H1 (cell line): ENCODE data around the gene C4orf33. TPM values are rescaled to one million over a fixed set of nuclear protein-coding genes. Genes with fewer than 3 reads are reported as not detected.
A peak's percentile ranks its signal among the peaks of the same experiment; 100 is the strongest.

Experiments
- CTCF ChIA-PET: fragments of 300-600 bp; sonication (Branson Sonifier 250); formaldehyde crosslinking; loops from one replicate; lab custom pipeline; 2021; ENCODE audit not compliant: partially characterized antibody; lab: Charles Lee
- POLR2A ChIA-PET: fragments of 300-600 bp; sonication (Branson Sonifier 250); formaldehyde crosslinking; loops from one replicate; lab custom pipeline; 2021; ENCODE audit warnings: inconsistent platforms; ENCODE audit not compliant: partially characterized antibody; lab: Charles Lee
- DNase-seq, 2 experiments: peaks; one replicate each; pipeline versions ENCODE4 v3.0.0 to v3.0.0-alpha.2; 2010 to 2022; ENCODE audit warnings: low spot score in 2 of 2, low read depth in 1 of 2, mixed read lengths in 1 of 2
- FAIRE-seq: peaks from 2 replicates; lab custom pipeline; 2011; peaks lifted over from hg19 to GRCh38; lab: Jason Lieb, UNC
- H2AFZ ChIP-seq: 2 replicates; pipeline ENCODE4 v1.8.1; 2012; ENCODE audit warnings: low read length, inconsistent platforms
- H2AK5ac ChIP-seq: 2 replicates; pipeline ENCODE4 v1.6.1; 2013; ENCODE audit warnings: low read depth, low read length
- H2BK120ac ChIP-seq: replicated peaks from 2 replicates; pipeline ENCODE3; 2013; ENCODE audit warnings: low read depth, low read length, inconsistent platforms
- H2BK12ac ChIP-seq: 2 replicates; pipeline ENCODE4 v1.6.1; 2013; ENCODE audit warnings: low read depth, low read length
- H2BK15ac ChIP-seq: 2 replicates; pipeline ENCODE4 v1.6.1; 2013; ENCODE audit warnings: low read length
- H2BK20ac ChIP-seq: 2 replicates; pipeline ENCODE4 v1.6.1; 2013; ENCODE audit warnings: low read length
- H2BK5ac ChIP-seq: 2 replicates; pipeline ENCODE4 v1.6.1; 2013; ENCODE audit warnings: low read depth, low read length
- H3K14ac ChIP-seq: 2 replicates; pipeline ENCODE4 v1.6.1; 2013; ENCODE audit warnings: inconsistent platforms; ENCODE audit not compliant: insufficient read length
- H3K18ac ChIP-seq: 2 replicates; pipeline ENCODE4 v1.6.1; 2013; ENCODE audit warnings: low read length; ENCODE audit errors: extremely low read depth
- H3K23ac ChIP-seq: 2 replicates; pipeline ENCODE4 v1.6.1; 2013; ENCODE audit warnings: inconsistent platforms; ENCODE audit not compliant: insufficient read length
- H3K23me2 ChIP-seq: 2 replicates; pipeline ENCODE4 v1.6.1; 2013; ENCODE audit warnings: low read depth, low read length
- H3K27ac ChIP-seq: 2 replicates; pipeline ENCODE4 v1.6.1; 2011; ENCODE audit warnings: low read depth, low read length, inconsistent platforms
- H3K27me3 ChIP-seq, 4 experiments: replicated peaks in 1 of 4; 1 replicate in 1 of 4; 2 replicates in 3 of 4; pipeline versions ENCODE4 v1.6.1 to v1.8.1; 2011 to 2013; ENCODE audit warnings: low read length in 3 of 4, mild to moderate bottlenecking in 3 of 4, inconsistent platforms in 2 of 4, mixed read lengths in 2 of 4, moderate library complexity in 1 of 4; ENCODE audit not compliant: control insufficient read depth in 3 of 4, insufficient read depth in 3 of 4; ENCODE audit errors: extremely low read depth in 1 of 4
- H3K36me3 ChIP-seq, 4 experiments: 2 replicates each; pipeline versions ENCODE4 v1.6.1 to v1.8.1; 2011 to 2013; ENCODE audit warnings: mild to moderate bottlenecking in 4 of 4, low read length in 3 of 4, moderate library complexity in 2 of 4, control low read depth in 1 of 4, inconsistent platforms in 1 of 4; ENCODE audit not compliant: insufficient read depth in 4 of 4, control insufficient read depth in 2 of 4
- H3K4ac ChIP-seq: replicated peaks from 2 replicates; pipeline ENCODE3; 2013; ENCODE audit warnings: low read length, low read depth, mixed read lengths, inconsistent platforms; ENCODE audit not compliant: insufficient read length
- H3K4me1 ChIP-seq, 4 experiments: replicated peaks in 1 of 4; 1 replicate in 1 of 4; 2 replicates in 3 of 4; pipeline versions ENCODE4 v1.6.1 to v1.8.1; 2011 to 2013; ENCODE audit warnings: low read length in 3 of 4, inconsistent platforms in 2 of 4, mixed read lengths in 1 of 4; ENCODE audit not compliant: insufficient read depth in 4 of 4, control insufficient read depth in 3 of 4
- H3K4me2 ChIP-seq, 2 experiments: 2 replicates each; pipeline versions ENCODE4 v1.6.1 to v1.8.1; 2011 to 2013; ENCODE audit warnings: low read depth in 2 of 2, low read length in 2 of 2, control low read depth in 1 of 2, inconsistent platforms in 1 of 2, mild to moderate bottlenecking in 1 of 2; ENCODE audit not compliant: insufficient read depth in 1 of 2
- H3K4me3 ChIP-seq, 4 experiments: fragments of 200-600, 300-600 bp in 1 of 4; sonication (generic), shearing (Covaris generic), sonication (Bioruptor Twin) in 1 of 4; 2 replicates each; pipeline versions ENCODE4 v1.5.1 to v1.8.1; 2011 to 2016; ENCODE audit warnings: low read length in 4 of 4, low read depth in 3 of 4, control low read depth in 2 of 4, inconsistent platforms in 2 of 4, mild to moderate bottlenecking in 2 of 4, mixed read lengths in 1 of 4, moderate library complexity in 1 of 4; ENCODE audit not compliant: insufficient read depth in 2 of 4; ENCODE audit errors: extremely low read depth in 1 of 4
- H3K56ac ChIP-seq: replicated peaks from 2 replicates; pipeline ENCODE3; 2013; ENCODE audit warnings: low read depth, mild to moderate bottlenecking, mixed read lengths, low read length, inconsistent platforms; ENCODE audit not compliant: insufficient read length
- H3K79me1 ChIP-seq: 2 replicates; pipeline ENCODE4 v1.6.1; 2013; ENCODE audit warnings: low read depth, low read length, control low read depth
- H3K79me2 ChIP-seq, 2 experiments: 2 replicates each; pipeline versions ENCODE4 v1.6.1 to v1.8.1; 2012 to 2013; ENCODE audit warnings: low read length in 2 of 2, mild to moderate bottlenecking in 2 of 2, inconsistent platforms in 1 of 2; ENCODE audit not compliant: insufficient read depth in 2 of 2, control insufficient read depth in 1 of 2
- H3K9ac ChIP-seq, 4 experiments: replicated peaks in 1 of 4; 1 replicate in 1 of 4; 2 replicates in 3 of 4; pipeline versions ENCODE4 v1.6.1 to v1.8.1; 2011 to 2013; ENCODE audit warnings: low read depth in 3 of 4, low read length in 3 of 4, control low read depth in 2 of 4, mild to moderate bottlenecking in 2 of 4, moderate library complexity in 2 of 4, inconsistent platforms in 1 of 4; ENCODE audit errors: extremely low read depth in 1 of 4
- H3K9me3 ChIP-seq, 2 experiments: 2 replicates each; pipeline versions ENCODE4 v1.6.1 to v1.8.1; 2012 to 2013; ENCODE audit warnings: mild to moderate bottlenecking in 2 of 2, moderate library complexity in 2 of 2, control low read depth in 1 of 2, inconsistent platforms in 1 of 2, low read depth in 1 of 2, low read length in 1 of 2, mixed read lengths in 1 of 2; ENCODE audit not compliant: insufficient read depth in 2 of 2
- H4K20me1 ChIP-seq, 2 experiments: replicated peaks in 1 of 2; 2 replicates each; pipeline versions ENCODE3 to v1.8.1; 2011 to 2013; ENCODE audit warnings: inconsistent platforms in 2 of 2, low read length in 2 of 2, mild to moderate bottlenecking in 1 of 2; ENCODE audit not compliant: insufficient read depth in 2 of 2, control insufficient read depth in 1 of 2
- H4K5ac ChIP-seq: 2 replicates; pipeline ENCODE4 v1.6.1; 2013; ENCODE audit warnings: low read length, low read depth, mixed read lengths, inconsistent platforms; ENCODE audit not compliant: insufficient read length
- H4K8ac ChIP-seq: 2 replicates; pipeline ENCODE4 v1.8.0; 2013; ENCODE audit warnings: mild to moderate bottlenecking, moderate library complexity, low read length, inconsistent platforms; ENCODE audit not compliant: insufficient read depth; ENCODE audit errors: extremely low read depth
- H4K91ac ChIP-seq: replicated peaks from 2 replicates; pipeline ENCODE3; 2013; ENCODE audit warnings: low read length, mixed read lengths, inconsistent platforms; ENCODE audit not compliant: insufficient read length
- BRCA1 ChIP-seq: IDR thresholded peaks from 2 replicates; pipeline ENCODE4 v1.6.1; 2012; ENCODE audit warnings: low read depth, low read length, improper control_type of control experiment
- CBX8 ChIP-seq: fragments of 300-800, 300-1000 bp; sonication (generic); IDR thresholded peaks from 2 replicates; pipeline ENCODE4 v1.7.1; 2016; ENCODE audit warnings: low read depth, low read length, borderline replicate concordance
- CEBPB ChIP-seq: IDR thresholded peaks from 2 replicates; pipeline ENCODE4 v1.6.1; 2012; ENCODE audit warnings: low read depth, low read length
- E2F6 ChIP-seq: IDR thresholded peaks from 2 replicates; pipeline ENCODE4 v1.6.1; 2012; ENCODE audit warnings: inconsistent platforms
- JUN ChIP-seq: IDR thresholded peaks from 2 replicates; pipeline ENCODE4 v1.6.1; 2011; ENCODE audit warnings: low read depth, mild to moderate bottlenecking, improper control_type of control experiment, low read length
- KDM5A ChIP-seq: fragments of 200-600 bp; IDR thresholded peaks from 2 replicates; pipeline ENCODE4 v1.7.1; 2012; ENCODE audit warnings: mild to moderate bottlenecking, low read length, inconsistent platforms, mixed read lengths
- PHF8 ChIP-seq: fragments of 200-600 bp; sonication (generic); conservative IDR thresholded peaks from 2 replicates; pipeline ENCODE4 v1.7.1; 2012; ENCODE audit warnings: low read depth, mild to moderate bottlenecking, inconsistent platforms, low read length, moderate library complexity
- POLR2AphosphoS5 ChIP-seq: IDR thresholded peaks from 2 replicates; pipeline ENCODE4 v1.6.1; 2011; ENCODE audit warnings: low read depth, low read length
- SIRT6 ChIP-seq: IDR thresholded peaks from one replicate; pipeline ENCODE4 v1.7.1; 2012; ENCODE audit warnings: low read length, inconsistent platforms
- SIX5 ChIP-seq: IDR thresholded peaks from 2 replicates; pipeline ENCODE4 v1.6.1; 2011; ENCODE audit warnings: mild to moderate bottlenecking, low read depth, low read length
- SUZ12 ChIP-seq: fragments of 200-600 bp; sonication (generic); IDR thresholded peaks from 2 replicates; pipeline ENCODE4 v1.6.1; 2012; ENCODE audit warnings: mild to moderate bottlenecking, inconsistent platforms, low read length, moderate library complexity, mixed read lengths
- TCF12 ChIP-seq: IDR thresholded peaks from 2 replicates; pipeline ENCODE4 v1.6.1; 2011; ENCODE audit warnings: low read depth, mild to moderate bottlenecking, low read length
- WGBS, 2 experiments: shearing (Covaris generic) in 1 of 2; methylation state at CpG; one replicate each; pipeline versions ENCODE4 v1.1.6 to v1.1.7; 2013 to 2015; ENCODE audit warnings: low lambda C conversion rate in 2 of 2, mixed read lengths in 2 of 2, inconsistent platforms in 1 of 2, low coverage in 1 of 2, missing lambda C conversion rate in 1 of 2; ENCODE audit not compliant: insufficient replicate concordance in 2 of 2, insufficient coverage in 1 of 2, insufficient read length in 1 of 2; ENCODE audit errors: extremely low coverage in 1 of 2, missing lambda C conversion rate in 1 of 2; 5-methylcytosine and 5-hydroxymethylcytosine counted together
- polyA plus RNA-seq, 7 experiments: library from polyadenylated mRNA; depleted of rRNA in 3 of 7; stranded (reverse) in 5 of 7; unstranded in 2 of 7; fragments of >200 nt in 5 of 7; fragments of 200-250 nt in 2 of 7; gene quantifications; 1 replicate in 5 of 7; 2 replicates in 1 of 7; 4 replicates in 1 of 7; pipeline versions ENCODE4 v1.2.1 to v1.2.3, GENCODE V29; 2011 to 2013; ENCODE audit warnings: missing spikeins in 2 of 7, mixed read lengths in 2 of 7
- total RNA-seq: library from RNA; stranded (reverse); fragmentation: NEBNext Ultra II Directional; extraction: Animal tissue kit (Norgen Biotek cat#: 25700); gene quantifications from 2 replicates; pipeline ENCODE4 v1.2.1, GENCODE V29; 2021

The C4orf33 gene
- total and polyA plus RNA-seq, 2 of the 8 experiments (the other 6 are each of a cell fraction or from before 2014, with no cell fraction given) = 3.4 to 6.0 TPM

GRCh38 chr4:129093191-129093920, 2.6 kb upstream of the C4orf33 start, which contains the start of gene SCLT1:
Gene SCLT1 (minus strand): TSS chr4:129093539. CDS start chr4:129093103, 436 bp downstream.
- H3K56ac ChIP-seq = peak within 1 kb of the TSS; percentile 9
- 3% methylated on average over 51 of the region's 57 CpGs; no CpG with 5 or more reads in 1 of the 2 experiments for WGBS, 2 experiments
- peak within 1 kb of the TSS; percentile 34 for H4K91ac ChIP-seq
- peak within 1 kb of the TSS; percentile 54 to 72 for H3K4me2 ChIP-seq
- H3K27ac ChIP-seq = peak within 1 kb of the TSS; percentile 87
- H2BK5ac ChIP-seq = peak within 1 kb of the TSS; percentile 94; the same call in 1 of the 2 replicates
- FAIRE-seq = peak; percentile 82
- no peak within 1 kb of the TSS for H3K23ac ChIP-seq
- no peak within 1 kb of the TSS for H3K14ac ChIP-seq
- no peaks in the 10 kb centered on the region for H3K79me1 ChIP-seq
- H3K27me3 ChIP-seq = no peaks in the 10 kb centered on the region
- no peak within 1 kb of the TSS for H2BK120ac ChIP-seq
- H3K4me3 ChIP-seq = peak within 1 kb of the TSS; percentile 64 to 84 (median 78)
- H3K79me2 ChIP-seq = peaks cover 2 to 28% of the 10 kb centered on the region in 2 experiments; a peak in 3 of 4 replicates
- peak within 1 kb of the TSS; percentile 74 to 89 (median 88) for H3K9ac ChIP-seq
- H2AFZ ChIP-seq = peak within 1 kb of the TSS; percentile 65
- 0 out of 2 replicates have a peak, but pooled peaks cover 2% of the 10 kb centered on the region for H3K23me2 ChIP-seq
- no peak within 1 kb of the TSS for H2BK20ac ChIP-seq
- no peaks in the 10 kb centered on the region for H3K9me3 ChIP-seq
- peak within 1 kb of the TSS; percentile 68; the same call in 1 of the 2 replicates for H3K18ac ChIP-seq
- no peak within 1 kb of the TSS; the same call in 1 of the 2 replicates for H2BK15ac ChIP-seq
- CTCF ChIA-PET = interaction anchor here (0.9 to 1.4 kb wide), 3 partner anchors 46 to 212 kb away, joined by 3 to 4 read pairs (median 3); no protein-coding TSS in a partner anchor
- peak within 1 kb of the TSS; percentile 96 for H4K8ac ChIP-seq
- peak within 1 kb of the TSS; percentile 62 for H4K5ac ChIP-seq
- H3K4ac ChIP-seq = no peak within 1 kb of the TSS
- no peak within 1 kb of the TSS for H2BK12ac ChIP-seq
- peak; percentile 92 to 96 for DNase-seq
- peaks cover 0 to 5% (median 2%) of the 10 kb centered on the region in 4 experiments; a peak in 4 of 7 replicates for H3K4me1 ChIP-seq
- H3K36me3 ChIP-seq = no peaks in the 10 kb centered on the region
- no peak within 1 kb of the TSS for H2AK5ac ChIP-seq
- POLR2A ChIA-PET = interaction anchor here (0.7 to 1.4 kb wide), 6 partner anchors 13 to 644 kb away, joined by 3 to 4 read pairs (median 3); no protein-coding TSS in a partner anchor
- no peaks in the 10 kb centered on the region for H4K20me1 ChIP-seq
- peak; percentile 88 for TF ChIP-seq POLR2AphosphoS5
- no peak for TF ChIP-seq KDM5A
- TF ChIP-seq JUN = 0 out of 2 replicates have a peak, but pooled peaks have one; percentile 58
- TF ChIP-seq PHF8 = peak; percentile 70
- no peak for TF ChIP-seq TCF12
- peak; percentile 99 for TF ChIP-seq CEBPB
- no peak for TF ChIP-seq CBX8
- TF ChIP-seq SIRT6 = no peak
- no peak for TF ChIP-seq SUZ12
- TF ChIP-seq BRCA1 = no peak; the same call in 1 of the 2 replicates
- peak; percentile 92 for TF ChIP-seq E2F6
- TF ChIP-seq SIX5 = no peak
